K562 (cell line): ENCODE measurements around the gene PTH1R. TPM values are rescaled to one million over a fixed set of nuclear protein-coding genes. Genes with fewer than 3 reads are reported as not detected.
A peak's percentile ranks its signal among the peaks of the same experiment; 100 is the strongest.

Experiments
- BHLHE40 ChIP-seq: IDR thresholded peaks from 2 replicates; pipeline ENCODE4 v1.6.1; 2011; ENCODE audit warnings: low read length, improper control_type of control experiment
- CEBPZ ChIP-seq: fragments of 150-350 bp; IDR thresholded peaks from 2 replicates; pipeline ENCODE4 v1.6.1; 2014; ENCODE audit warnings: low read depth, mild to moderate bottlenecking, low read length, borderline replicate concordance
- CREM ChIP-seq: IDR thresholded peaks from 2 replicates; pipeline ENCODE4 v1.6.1; 2014; ENCODE audit warnings: antibody characterized with exemption, low read depth
- CXXC5 ChIP-seq: fragments of 250-450 bp; sonication (Bioruptor Pico); IDR thresholded peaks from 2 replicates; pipeline ENCODE4 v1.8.0; 2022; ENCODE audit warnings: inconsistent platforms, mild to moderate bottlenecking, moderate library complexity
- FOXK2 ChIP-seq, 2 experiments: fragments of 450-650 bp; IDR thresholded peaks in 1 of 2; conservative IDR thresholded peaks in 1 of 2; 2 replicates each; pipeline ENCODE4 v1.6.1; 2016; ENCODE audit warnings: low read depth in 2 of 2, mild to moderate bottlenecking in 1 of 2
- FOXM1 ChIP-seq, 2 experiments: fragments of 450-650 bp in 1 of 2; sonication (generic) in 1 of 2; formaldehyde crosslinking in 1 of 2; IDR thresholded peaks; 2 replicates each; pipeline versions ENCODE4 v1.6.1 to v1.9.0; 2017 to 2022; ENCODE audit warnings: low read depth in 2 of 2, mild to moderate bottlenecking in 2 of 2, missing genetic modification reagents in 1 of 2, moderate library complexity in 1 of 2
- GTF2B ChIP-seq: IDR thresholded peaks from 2 replicates; pipeline ENCODE4 v1.6.1; 2011; ENCODE audit not compliant: insufficient read length; ENCODE audit errors: extremely low read depth
- NCOR1 ChIP-seq: fragments of 450-650 bp; IDR thresholded peaks from 2 replicates; pipeline ENCODE4 v1.6.1; 2016; ENCODE audit warnings: mild to moderate bottlenecking, moderate library complexity
- NKRF ChIP-seq: fragments of 450-650 bp; IDR thresholded peaks from 2 replicates; pipeline ENCODE4 v1.6.1; 2016; ENCODE audit warnings: borderline replicate concordance
- NR4A1 ChIP-seq, 2 experiments: fragments of 250-450 bp in 1 of 2; fragments of 450-650 bp in 1 of 2; sonication (Bioruptor Pico) in 1 of 2; IDR thresholded peaks; 2 replicates each; pipeline versions ENCODE4 v1.4.0 to v1.6.1; 2016 to 2020; ENCODE audit warnings: mild to moderate bottlenecking in 2 of 2, missing compliant biosample characterization in 1 of 2, missing genetic modification characterization in 1 of 2, moderate library complexity in 1 of 2
- RNF2 ChIP-seq: sonication (generic); IDR thresholded peaks from 2 replicates; pipeline ENCODE4 v1.6.1; 2016
- RUNX1 ChIP-seq: sonication (generic); IDR thresholded peaks from 2 replicates; pipeline ENCODE4 v1.6.1; 2016; ENCODE audit warnings: antibody characterized with exemption, low read depth
- SMARCC2 ChIP-seq: fragments of 450-650 bp; IDR thresholded peaks from 2 replicates; pipeline ENCODE4 v1.6.1; 2017; ENCODE audit warnings: antibody characterized with exemption, moderate library complexity, mild to moderate bottlenecking, low read depth
- ZNF449 ChIP-seq: fragments of 250-450 bp; sonication (Bioruptor Pico); IDR thresholded peaks from 2 replicates; pipeline ENCODE4 v1.8.0; 2022; ENCODE audit warnings: moderate library complexity, mild to moderate bottlenecking, inconsistent platforms
- ZNF518B ChIP-seq: fragments of 250-450 bp; sonication (Bioruptor Pico); IDR thresholded peaks from 2 replicates; pipeline ENCODE4 v1.5.0; 2021; ENCODE audit warnings: mild to moderate bottlenecking, moderate library complexity
- polyA plus RNA-seq, 8 experiments: library from polyadenylated mRNA; depleted of rRNA in 4 of 8; stranded (reverse) in 5 of 8; unstranded in 3 of 8; fragments of >200 nt; fragmentation: Nextera tagmentation in 2 of 8; fragmentation: Illumina TruSeq in 1 of 8; extraction: Ambion mirVana in 2 of 8; extraction: Trizol in 1 of 8; gene quantifications; 2 replicates each; pipeline versions ENCODE4 v1.2.1 to v1.2.3, GENCODE V29; 2011 to 2014; ENCODE audit warnings: inconsistent platforms in 1 of 8, missing spikeins in 1 of 8
- total RNA-seq, 7 experiments: library from RNA; depleted of rRNA in 6 of 7; stranded (reverse); fragments of >200 nt in 6 of 7; fragmentation: Illumina TruSeq in 2 of 7; extraction: Trizol in 2 of 7; gene quantifications; 2 replicates each; pipeline versions ENCODE4 v1.2.1 to v1.2.3, GENCODE V29; 2011 to 2021; ENCODE audit warnings: low replicate concordance in 1 of 7

Gene PTH1R
- total and polyA plus RNA-seq, 9 of the 15 experiments (the other 6 are each of a cell fraction or from before 2014, with no cell fraction given): not detected

GRCh38 chr3:46935168-46935858, 57.8 kb downstream of the PTH1R start (continued):
- TF ChIP-seq FOXM1 (IDR thresholded peaks at IDR 0.05; ENCODE audit: low read depth) (no peak), FOXM1 (CRISPR knock-in tag; IDR thresholded peaks at IDR 0.05; ENCODE audit: low read depth) (no peak), RUNX1 (peak; percentile 47; the same call in 1 of the 2 replicates), NKRF (no peak), CXXC5 (CRISPR knock-in tag) (peak; percentile 39; the same call in 1 of the 2 replicates), GTF2B (no peak), NR4A1 (CRISPR knock-in tag; IDR thresholded peaks at IDR 0.05) (0 out of 2 replicates have a peak, but pooled peaks have one; percentile 10), NR4A1 (tag; IDR thresholded peaks at IDR 0.05) (no peak), FOXK2 (conservative IDR thresholded peaks at IDR 0.05 in 1 of 2, IDR thresholded peaks at IDR 0.05 in 1 of 2; ENCODE audit: low read depth in 2 of 2) (peak; percentile 39 to 63; a peak in 1 of 4 replicates), CREM (peak; percentile 46; the same call in 1 of the 2 replicates), SMARCC2 (peak; percentile 89), RNF2 (no peak), ZNF449 (CRISPR knock-in tag) (0 out of 2 replicates have a peak, but pooled peaks have one; percentile 42), ZNF518B (CRISPR knock-in tag) (no peak), BHLHE40 (peak; percentile 50; the same call in 1 of the 2 replicates), CEBPZ (no peak), NCOR1 (peak; percentile 66)
